ENCODE measurements around the gene GNG7.
"Not testable (repeated sequence)": the region's sequence is repeated elsewhere in the genome, so short reads cannot be mapped to it uniquely, and the experiment has no call there.

DNA sequence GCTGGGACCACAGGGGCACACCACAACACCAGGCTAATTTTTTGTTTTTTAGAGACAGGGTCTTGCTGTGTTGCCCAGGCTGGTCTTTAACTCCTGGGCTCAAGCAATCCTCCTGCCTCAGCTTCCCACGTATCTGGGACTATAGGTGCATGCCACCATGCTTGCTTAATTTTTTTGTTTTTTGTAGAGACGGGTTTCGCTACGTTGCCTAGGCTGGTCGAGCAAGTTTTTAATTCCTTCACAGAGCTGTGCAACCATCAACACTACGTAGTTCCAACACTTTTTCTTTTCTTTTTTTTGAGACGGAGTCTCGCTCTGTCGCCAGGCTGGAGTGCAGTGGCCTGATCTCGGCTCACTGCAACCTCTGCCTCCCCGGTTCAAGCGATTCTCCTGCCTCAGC is 130.3 kb downstream of the GNG7 start:
- TF ChIP-seq CTCF (IDR thresholded peaks at IDR 0.05; ENCODE audit: borderline replicate concordance, extremely low read depth, low read length, poor library complexity, severe bottlenecking); EZH2 (IDR thresholded peaks at IDR 0.05; ENCODE audit: borderline replicate concordance, low read depth, low read length, severe bottlenecking): not testable (repeated sequence)
